K562 (cell line): ENCODE measurements around the gene ANKS1A. TPM values are rescaled to one million over a fixed set of nuclear protein-coding genes. Genes with fewer than 3 reads are reported as not detected.

Experiments
- ATAC-seq: fragments of 200-7000 bp; cut with Tn5 transposase; 3 replicates; pipeline ENCODE4 v1.9.1; 2020; ENCODE audit warnings: moderate library complexity
- BruUV-seq: library from RNA; stranded (reverse); fragments of 400-500 nt; replicated peaks from 2 replicates; lab custom pipeline; 2021; lab: Mats Ljungman, UMichigan
- CTCF ChIA-PET: fragments of 300-600 bp; formaldehyde crosslinking; extraction: SDS; loops from one replicate; lab custom pipeline; 2021; ENCODE audit warnings: low intra/inter-chr PET ratio; lab: Yijun Ruan, JAX
- POLR2A ChIA-PET: fragments of 300-600, 350-650 bp; sonication (Branson Sonifier 250); formaldehyde crosslinking; extraction: SDS; loops from one replicate; lab custom pipeline; 2021; ENCODE audit warnings: antibody characterized with exemption, inconsistent platforms; lab: Yijun Ruan, JAX
- DNase-seq, 4 experiments: peaks; one replicate each; pipeline versions ENCODE4 v3.0.0 to v3.0.0-alpha.2; 2011 to 2018; ENCODE audit warnings: low spot score in 3 of 4, mixed read lengths in 3 of 4; ENCODE audit errors: extremely low read depth in 1 of 4
- FAIRE-seq: peaks from 2 replicates; lab custom pipeline; 2011; peaks lifted over from hg19 to GRCh38; lab: Jason Lieb, UNC
- H2AFZ ChIP-seq: 2 replicates; pipeline ENCODE4 v1.6.0; 2011; ENCODE audit warnings: low read depth, low read length, control low read depth, inconsistent platforms
- H3K27ac ChIP-seq: fragments of 200-600 bp; 3 replicates; pipeline ENCODE4 v1.8.0; 2011; ENCODE audit warnings: low read depth, mild to moderate bottlenecking, control low read depth, inconsistent platforms, low read length, moderate library complexity, mixed read lengths; ENCODE audit errors: extremely low read depth
- H3K27me3 ChIP-seq, 2 experiments: fragments of 300-600 bp in 1 of 2; 2 replicates in 1 of 2; 3 replicates in 1 of 2; pipeline versions ENCODE4 v1.6.0 to v1.8.0; 2011; ENCODE audit warnings: inconsistent platforms in 2 of 2, low read length in 2 of 2, mild to moderate bottlenecking in 1 of 2, mixed read lengths in 1 of 2, moderate library complexity in 1 of 2; ENCODE audit not compliant: control insufficient read depth in 2 of 2, insufficient read depth in 2 of 2
- H3K36me3 ChIP-seq: fragments of 300-600 bp; 3 replicates; pipeline ENCODE4 v1.8.0; 2011; ENCODE audit warnings: mild to moderate bottlenecking, low read length, inconsistent platforms; ENCODE audit not compliant: control insufficient read depth, insufficient read depth
- H3K4me1 ChIP-seq, 2 experiments: fragments of 200-600 bp in 1 of 2; replicated peaks in 1 of 2; 2 replicates in 1 of 2; 3 replicates in 1 of 2; pipeline versions ENCODE4 v1.5.1 to v1.8.0; 2011; ENCODE audit warnings: inconsistent platforms in 2 of 2, low read length in 2 of 2, mild to moderate bottlenecking in 1 of 2, mixed read lengths in 1 of 2, moderate library complexity in 1 of 2; ENCODE audit not compliant: control insufficient read depth in 2 of 2, insufficient read depth in 2 of 2
- H3K4me2 ChIP-seq: 2 replicates; pipeline ENCODE4 v1.6.1; 2011; ENCODE audit warnings: low read length, control low read depth, inconsistent platforms, mixed read lengths; ENCODE audit not compliant: insufficient read depth
- H3K4me3 ChIP-seq: fragments of 200-600 bp; sonication (generic), shearing (Covaris generic); 2 replicates; pipeline ENCODE4 v1.5.1; 2016; ENCODE audit warnings: control low read depth, inconsistent platforms
- H3K79me2 ChIP-seq: fragments of 200-600 bp; 3 replicates; pipeline ENCODE4 v1.8.0; 2011; ENCODE audit warnings: low read length, inconsistent platforms; ENCODE audit not compliant: control insufficient read depth, insufficient read depth
- H3K9ac ChIP-seq, 2 experiments: 2 replicates each; pipeline versions ENCODE4 v1.6.0 to v1.6.1; 2011; ENCODE audit warnings: low read depth in 2 of 2, low read length in 2 of 2, control low read depth in 1 of 2, inconsistent platforms in 1 of 2, mild to moderate bottlenecking in 1 of 2, mixed read lengths in 1 of 2; ENCODE audit not compliant: insufficient read depth in 1 of 2
- H3K9me1 ChIP-seq: one replicate; pipeline ENCODE4 v1.6.0; 2011; ENCODE audit warnings: inconsistent platforms, mild to moderate bottlenecking, low read length, moderate library complexity; ENCODE audit not compliant: control insufficient read depth, insufficient read depth
- H3K9me3 ChIP-seq: replicated peaks from 2 replicates; pipeline ENCODE4 v1.5.1; 2011; ENCODE audit warnings: low read depth, low read length, inconsistent platforms; ENCODE audit not compliant: control insufficient read depth, insufficient read depth
- H4K20me1 ChIP-seq: replicated peaks from 2 replicates; pipeline ENCODE4 v1.6.1; 2011; ENCODE audit warnings: low read length, inconsistent platforms, mixed read lengths; ENCODE audit not compliant: control insufficient read depth, insufficient read depth
- in situ Hi-C: fragments of 300-500 bp; cut with MboI; formaldehyde crosslinking; loops from 4 replicates; pipeline ENCODE4 v1.15.0; 2018; ENCODE audit warnings: inconsistent platforms, mixed read lengths
- intact Hi-C: fragments of 100-400 bp; cut with micrococcal nuclease; formaldehyde crosslinking; loops from 2 replicates; pipeline ENCODE4 v1.14.2; 2022
- polyA plus RNA-seq, 8 experiments: library from polyadenylated mRNA; depleted of rRNA in 4 of 8; stranded (reverse) in 5 of 8; unstranded in 3 of 8; fragments of >200 nt; fragmentation: Nextera tagmentation in 2 of 8; fragmentation: Illumina TruSeq in 1 of 8; extraction: Ambion mirVana in 2 of 8; extraction: Trizol in 1 of 8; gene quantifications; 2 replicates each; pipeline versions ENCODE4 v1.2.1 to v1.2.3, GENCODE V29; 2011 to 2014; ENCODE audit warnings: inconsistent platforms in 1 of 8, missing spikeins in 1 of 8
- total RNA-seq, 7 experiments: library from RNA; depleted of rRNA in 6 of 7; stranded (reverse); fragments of >200 nt in 6 of 7; fragmentation: Illumina TruSeq in 2 of 7; extraction: Trizol in 2 of 7; gene quantifications; 2 replicates each; pipeline versions ENCODE4 v1.2.1 to v1.2.3, GENCODE V29; 2011 to 2021; ENCODE audit warnings: low replicate concordance in 1 of 7
- TF ChIP-seq, protein P1 (sequence below): fragments of 450-650 bp; conservative IDR thresholded peaks from 2 replicates; pipeline ENCODE4 v1.6.1; 2016; ENCODE audit warnings: missing genetic modification characterization, low read depth, mild to moderate bottlenecking, control low read depth, missing compliant biosample characterization
- TF ChIP-seq, protein P2 (sequence below): sonication (generic); formaldehyde crosslinking; IDR thresholded peaks from 2 replicates; pipeline ENCODE4 v1.8.1; 2023; ENCODE audit warnings: mild to moderate bottlenecking, missing genetic modification reagents
- TF ChIP-seq, protein P3 (sequence below): fragments of 250-450 bp; sonication (Bioruptor Pico); IDR thresholded peaks from 2 replicates; pipeline ENCODE4 v1.8.0; 2022; ENCODE audit warnings: moderate library complexity, mild to moderate bottlenecking, inconsistent platforms
- TF ChIP-seq, protein P4 (sequence below): fragments of 250-450 bp; sonication (Bioruptor Pico); IDR thresholded peaks from 2 replicates; pipeline ENCODE4 v1.8.0; 2021; ENCODE audit warnings: borderline replicate concordance, mild to moderate bottlenecking, moderate library complexity; ENCODE audit not compliant: poor library complexity, severe bottlenecking
- TF ChIP-seq, protein P5 (sequence below): sonication (generic); formaldehyde crosslinking; IDR thresholded peaks from 2 replicates; pipeline ENCODE4 v1.4.0; 2020; ENCODE audit warnings: mild to moderate bottlenecking, missing genetic modification reagents

Gene ANKS1A
- total and polyA plus RNA-seq, 9 of the 15 experiments (the other 6 are each of a cell fraction or from before 2014, with no cell fraction given), result 1.1 to 13.8 (median 5.3) TPM

DNA sequence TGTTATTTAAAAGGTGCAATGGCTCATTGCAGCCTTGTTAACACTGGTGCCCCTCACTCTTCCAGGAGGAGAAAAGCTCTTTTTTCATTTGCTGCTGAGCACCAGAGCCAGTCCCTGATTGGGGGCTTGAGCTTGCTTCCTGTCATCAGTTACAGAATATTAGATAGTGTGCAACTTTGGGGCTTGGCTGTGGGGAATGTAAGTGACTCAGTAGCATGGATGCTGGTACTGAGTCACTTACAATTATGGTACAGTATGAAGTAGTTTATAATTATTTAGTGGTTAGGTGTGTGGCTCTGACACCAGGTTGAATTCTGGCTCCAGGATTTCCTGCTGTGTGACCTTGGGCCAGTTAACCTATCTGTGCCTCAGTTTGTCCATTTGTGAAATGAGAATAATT, 37.6 kb downstream of the ANKS1A start:
- Histone ChIP-seq H3K4me1 (no peaks in the 10 kb centered on the region), H3K9ac (no peak overlapping the region), H3K4me2 (no peak overlapping the region), H3K27me3 (no peaks in the 10 kb centered on the region), H3K9me3 (no peaks in the 10 kb centered on the region), H3K9me1 (no peaks in the 10 kb centered on the region), H3K36me3 (no peaks in the 10 kb centered on the region), H2AFZ (no peak overlapping the region), H3K27ac (no peak overlapping the region), H4K20me1 (peaks cover 16% of the 10 kb centered on the region), H3K79me2 (no peaks in the 10 kb centered on the region), H3K4me3 (no peak overlapping the region)
- ChIA-PET CTCF (no interaction called here), POLR2A (no interaction called here)
- TF ChIP-seq, protein P1, sequence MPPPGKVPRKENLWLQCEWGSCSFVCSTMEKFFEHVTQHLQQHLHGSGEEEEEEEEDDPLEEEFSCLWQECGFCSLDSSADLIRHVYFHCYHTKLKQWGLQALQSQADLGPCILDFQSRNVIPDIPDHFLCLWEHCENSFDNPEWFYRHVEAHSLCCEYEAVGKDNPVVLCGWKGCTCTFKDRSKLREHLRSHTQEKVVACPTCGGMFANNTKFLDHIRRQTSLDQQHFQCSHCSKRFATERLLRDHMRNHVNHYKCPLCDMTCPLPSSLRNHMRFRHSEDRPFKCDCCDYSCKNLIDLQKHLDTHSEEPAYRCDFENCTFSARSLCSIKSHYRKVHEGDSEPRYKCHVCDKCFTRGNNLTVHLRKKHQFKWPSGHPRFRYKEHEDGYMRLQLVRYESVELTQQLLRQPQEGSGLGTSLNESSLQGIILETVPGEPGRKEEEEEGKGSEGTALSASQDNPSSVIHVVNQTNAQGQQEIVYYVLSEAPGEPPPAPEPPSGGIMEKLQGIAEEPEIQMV, result no peak
- TF ChIP-seq, protein P2, sequence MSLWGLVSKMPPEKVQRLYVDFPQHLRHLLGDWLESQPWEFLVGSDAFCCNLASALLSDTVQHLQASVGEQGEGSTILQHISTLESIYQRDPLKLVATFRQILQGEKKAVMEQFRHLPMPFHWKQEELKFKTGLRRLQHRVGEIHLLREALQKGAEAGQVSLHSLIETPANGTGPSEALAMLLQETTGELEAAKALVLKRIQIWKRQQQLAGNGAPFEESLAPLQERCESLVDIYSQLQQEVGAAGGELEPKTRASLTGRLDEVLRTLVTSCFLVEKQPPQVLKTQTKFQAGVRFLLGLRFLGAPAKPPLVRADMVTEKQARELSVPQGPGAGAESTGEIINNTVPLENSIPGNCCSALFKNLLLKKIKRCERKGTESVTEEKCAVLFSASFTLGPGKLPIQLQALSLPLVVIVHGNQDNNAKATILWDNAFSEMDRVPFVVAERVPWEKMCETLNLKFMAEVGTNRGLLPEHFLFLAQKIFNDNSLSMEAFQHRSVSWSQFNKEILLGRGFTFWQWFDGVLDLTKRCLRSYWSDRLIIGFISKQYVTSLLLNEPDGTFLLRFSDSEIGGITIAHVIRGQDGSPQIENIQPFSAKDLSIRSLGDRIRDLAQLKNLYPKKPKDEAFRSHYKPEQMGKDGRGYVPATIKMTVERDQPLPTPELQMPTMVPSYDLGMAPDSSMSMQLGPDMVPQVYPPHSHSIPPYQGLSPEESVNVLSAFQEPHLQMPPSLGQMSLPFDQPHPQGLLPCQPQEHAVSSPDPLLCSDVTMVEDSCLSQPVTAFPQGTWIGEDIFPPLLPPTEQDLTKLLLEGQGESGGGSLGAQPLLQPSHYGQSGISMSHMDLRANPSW (CRISPR knock-in tag), result no peak
- TF ChIP-seq, protein P3, sequence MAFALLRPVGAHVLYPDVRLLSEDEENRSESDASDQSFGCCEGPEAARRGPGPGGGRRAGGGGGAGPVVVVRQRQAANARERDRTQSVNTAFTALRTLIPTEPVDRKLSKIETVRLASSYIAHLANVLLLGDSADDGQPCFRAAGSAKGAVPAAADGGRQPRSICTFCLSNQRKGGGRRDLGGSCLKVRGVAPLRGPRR (CRISPR knock-in tag), result no peak
- TF ChIP-seq, protein P4, sequence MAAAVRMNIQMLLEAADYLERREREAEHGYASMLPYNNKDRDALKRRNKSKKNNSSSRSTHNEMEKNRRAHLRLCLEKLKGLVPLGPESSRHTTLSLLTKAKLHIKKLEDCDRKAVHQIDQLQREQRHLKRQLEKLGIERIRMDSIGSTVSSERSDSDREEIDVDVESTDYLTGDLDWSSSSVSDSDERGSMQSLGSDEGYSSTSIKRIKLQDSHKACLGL, result no peak
- TF ChIP-seq, protein P5, sequence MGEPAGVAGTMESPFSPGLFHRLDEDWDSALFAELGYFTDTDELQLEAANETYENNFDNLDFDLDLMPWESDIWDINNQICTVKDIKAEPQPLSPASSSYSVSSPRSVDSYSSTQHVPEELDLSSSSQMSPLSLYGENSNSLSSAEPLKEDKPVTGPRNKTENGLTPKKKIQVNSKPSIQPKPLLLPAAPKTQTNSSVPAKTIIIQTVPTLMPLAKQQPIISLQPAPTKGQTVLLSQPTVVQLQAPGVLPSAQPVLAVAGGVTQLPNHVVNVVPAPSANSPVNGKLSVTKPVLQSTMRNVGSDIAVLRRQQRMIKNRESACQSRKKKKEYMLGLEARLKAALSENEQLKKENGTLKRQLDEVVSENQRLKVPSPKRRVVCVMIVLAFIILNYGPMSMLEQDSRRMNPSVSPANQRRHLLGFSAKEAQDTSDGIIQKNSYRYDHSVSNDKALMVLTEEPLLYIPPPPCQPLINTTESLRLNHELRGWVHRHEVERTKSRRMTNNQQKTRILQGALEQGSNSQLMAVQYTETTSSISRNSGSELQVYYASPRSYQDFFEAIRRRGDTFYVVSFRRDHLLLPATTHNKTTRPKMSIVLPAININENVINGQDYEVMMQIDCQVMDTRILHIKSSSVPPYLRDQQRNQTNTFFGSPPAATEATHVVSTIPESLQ (CRISPR knock-in tag), result no peak
- ATAC-seq, result no peak
- in situ Hi-C loops (no loop called here), intact Hi-C loops (no loop called here)
- FAIRE-seq, result no peak
- BruUV-seq, result no TSS peak
- DNase-seq, result no peak
